HepG2 (cell line): ENCODE measurements around the gene HLF. TPM values are rescaled to one million over a fixed set of nuclear protein-coding genes. Genes with fewer than 3 reads are reported as not detected.
A peak's percentile ranks its signal among the peaks of the same experiment; 100 is the strongest.

Experiments used
- KDM6A ChIP-seq: IDR thresholded peaks from 2 replicates; pipeline ENCODE4 v1.6.1; 2016; ENCODE audit warnings: low read depth
- MED8 ChIP-seq: sonication (generic); formaldehyde crosslinking; IDR thresholded peaks from 2 replicates; pipeline ENCODE4 v1.8.1; 2023; ENCODE audit warnings: mild to moderate bottlenecking, missing genetic modification reagents; ENCODE audit not compliant: insufficient replicate concordance
- MYC ChIP-seq: sonication (generic); formaldehyde crosslinking; IDR thresholded peaks from 2 replicates; pipeline ENCODE4 v1.9.0; 2021; ENCODE audit warnings: missing genetic modification reagents, borderline replicate concordance
- ONECUT2 ChIP-seq: sonication (generic); formaldehyde crosslinking; IDR thresholded peaks from 2 replicates; pipeline ENCODE4 v1.4.0; 2020; ENCODE audit warnings: missing genetic modification reagents
- POGZ ChIP-seq: sonication (generic); formaldehyde crosslinking; IDR thresholded peaks from 2 replicates; pipeline ENCODE4 v1.4.0; 2020; ENCODE audit warnings: mild to moderate bottlenecking, missing genetic modification reagents
- POLR2AphosphoS5 ChIP-seq: IDR thresholded peaks from 2 replicates; pipeline ENCODE4 v1.6.1; 2012; ENCODE audit warnings: low read depth, low read length
- RARG ChIP-seq: sonication (generic); formaldehyde crosslinking; IDR thresholded peaks from 2 replicates; pipeline ENCODE4 v1.4.0; 2020; ENCODE audit warnings: low read depth, mild to moderate bottlenecking, missing genetic modification reagents
- RORA ChIP-seq: sonication (generic); formaldehyde crosslinking; IDR thresholded peaks from 2 replicates; pipeline ENCODE4 v1.5.0; 2020; ENCODE audit warnings: mild to moderate bottlenecking, missing genetic modification reagents, moderate library complexity
- SOX5 ChIP-seq: IDR thresholded peaks from 2 replicates; pipeline ENCODE4 v1.6.1; 2016; ENCODE audit warnings: borderline replicate concordance
- TEAD3 ChIP-seq: optimal IDR thresholded peaks from 2 replicates; pipeline ENCODE3; 2016; ENCODE audit warnings: borderline replicate concordance
- ZBTB3 ChIP-seq: sonication (generic); formaldehyde crosslinking; IDR thresholded peaks from 2 replicates; pipeline ENCODE4 v1.4.0; 2020; ENCODE audit warnings: low read depth, mild to moderate bottlenecking, moderate library complexity, missing genetic modification reagents, borderline replicate concordance
- ZBTB37 ChIP-seq: sonication (generic); formaldehyde crosslinking; IDR thresholded peaks from 2 replicates; pipeline ENCODE4 v1.4.0; 2020; ENCODE audit warnings: mild to moderate bottlenecking, missing genetic modification reagents
- ZBTB7A ChIP-seq: sonication (generic); formaldehyde crosslinking; IDR thresholded peaks from 2 replicates; pipeline ENCODE4 v1.8.0; 2022; ENCODE audit warnings: mild to moderate bottlenecking, missing genetic modification reagents
- ZC3H4 ChIP-seq: sonication (generic); formaldehyde crosslinking; IDR thresholded peaks from 2 replicates; pipeline ENCODE4 v1.4.0; 2020; ENCODE audit warnings: missing genetic modification reagents, borderline replicate concordance
- ZNF276 ChIP-seq: sonication (generic); formaldehyde crosslinking; IDR thresholded peaks from 2 replicates; pipeline ENCODE4 v1.4.0; 2020; ENCODE audit warnings: mild to moderate bottlenecking, low read depth, missing genetic modification reagents
- ZNF513 ChIP-seq: sonication (generic); formaldehyde crosslinking; conservative IDR thresholded peaks from 2 replicates; pipeline ENCODE4 v1.5.0; 2020; ENCODE audit warnings: missing genetic modification reagents
- ZNF557 ChIP-seq: sonication (generic); formaldehyde crosslinking; IDR thresholded peaks from 2 replicates; pipeline ENCODE4 v1.4.0; 2020; ENCODE audit warnings: missing genetic modification reagents
- ZNF800 ChIP-seq: sonication (generic); formaldehyde crosslinking; IDR thresholded peaks from 2 replicates; pipeline ENCODE4 v1.4.0; 2020; ENCODE audit warnings: missing genetic modification reagents
- ZNF891 ChIP-seq: sonication (generic); formaldehyde crosslinking; IDR thresholded peaks from 2 replicates; pipeline ENCODE4 v1.5.0; 2020; ENCODE audit warnings: mild to moderate bottlenecking, missing genetic modification reagents
- polyA plus RNA-seq, 8 experiments: library from polyadenylated mRNA; depleted of rRNA in 3 of 8; stranded (reverse) in 7 of 8; unstranded in 1 of 8; fragments of >200 nt; fragmentation: Illumina TruSeq in 4 of 8; extraction: Trizol in 4 of 8; gene quantifications; 2 replicates each; pipeline versions ENCODE4 v1.2.1 to v1.2.3, GENCODE V29; 2011 to 2016; ENCODE audit warnings: low read depth in 4 of 8, missing spikeins in 1 of 8, mixed read lengths in 1 of 8; ENCODE audit not compliant: insufficient read depth in 1 of 8
- total RNA-seq, 5 experiments: library from RNA; depleted of rRNA; stranded (reverse); fragments of >200 nt; fragmentation: Illumina TruSeq; extraction: Trizol; gene quantifications; 2 replicates each; pipeline ENCODE4 v1.2.3, GENCODE V29; 2016; ENCODE audit warnings: low read depth in 1 of 5

Gene HLF
- total and polyA plus RNA-seq, 2 of the 13 experiments (the other 11 are each of a cell fraction or from before 2014, with no cell fraction given) = 202 to 346 TPM

- no peak for TF ChIP-seq ZNF276 (CRISPR knock-in tag)
- no peak for TF ChIP-seq KDM6A
- peak; percentile 31 for TF ChIP-seq TEAD3
- no peak for TF ChIP-seq RORA (CRISPR knock-in tag)
- TF ChIP-seq ZNF557 (CRISPR knock-in tag) = no peak
- no peak for TF ChIP-seq ZNF513 (CRISPR knock-in tag)
- TF ChIP-seq ZC3H4 (CRISPR knock-in tag) = 0 out of 2 replicates have a peak, but pooled peaks have one; percentile 45
- TF ChIP-seq POGZ (CRISPR knock-in tag) = no peak
- TF ChIP-seq ZNF891 (CRISPR knock-in tag) = no peak
- TF ChIP-seq MED8 = no peak
- TF ChIP-seq RARG (CRISPR knock-in tag) = no peak
- no peak for TF ChIP-seq SOX5 (CRISPR knock-in tag)
- TF ChIP-seq ZNF800 (CRISPR knock-in tag) = no peak; the same call in 1 of the 2 replicates
- no peak for TF ChIP-seq ZBTB7A (CRISPR knock-in tag)
- no peak for TF ChIP-seq MYC (CRISPR knock-in tag)
- TF ChIP-seq POLR2AphosphoS5 = peak; percentile 30; the same call in 1 of the 2 replicates
- no peak for TF ChIP-seq ZBTB37 (CRISPR knock-in tag)
- peak; percentile 44; the same call in 1 of the 2 replicates for TF ChIP-seq ZBTB3 (CRISPR knock-in tag)
- no peak for TF ChIP-seq ONECUT2 (CRISPR knock-in tag)
Observed at GRCh38 chr17:55268649-55269480, 4.1 kb downstream of the HLF start (continued).
